Keratinocyte (primary cell): ENCODE results near the gene PRKCA. TPM values are rescaled to one million over a fixed set of nuclear protein-coding genes. Genes with fewer than 3 reads are reported as not detected.

Source experiments
- DNase-seq: peaks from one replicate; pipeline ENCODE4 v3.0.0-alpha.2; 2011; ENCODE audit warnings: low read depth, missing footprints, low spot score
- FAIRE-seq: peaks from 2 replicates; lab custom pipeline; 2011; peaks lifted over from hg19 to GRCh38; lab: Jason Lieb, UNC
- H2AFZ ChIP-seq: 2 replicates; pipeline ENCODE4 v1.6.0; 2012; ENCODE audit warnings: low read length, control low read depth, inconsistent platforms; ENCODE audit not compliant: control insufficient read depth
- H3K27ac ChIP-seq: 2 replicates; pipeline ENCODE4 v1.5.1; 2011; ENCODE audit warnings: low read length; ENCODE audit not compliant: control insufficient read depth, insufficient read depth
- H3K27me3 ChIP-seq: 3 replicates; pipeline ENCODE4 v1.6.0; 2011; ENCODE audit warnings: low read length; ENCODE audit not compliant: control insufficient read depth, insufficient read depth; ENCODE audit errors: extremely low read depth
- H3K36me3 ChIP-seq, 2 experiments: 2 replicates in 1 of 2; 3 replicates in 1 of 2; pipeline ENCODE4 v1.5.1; 2011; ENCODE audit warnings: low read length in 2 of 2, mild to moderate bottlenecking in 1 of 2; ENCODE audit not compliant: control insufficient read depth in 2 of 2, insufficient read depth in 2 of 2; ENCODE audit errors: extremely low read depth in 1 of 2
- H3K4me1 ChIP-seq: 3 replicates; pipeline ENCODE4 v1.5.1; 2011; ENCODE audit warnings: low read length; ENCODE audit not compliant: control insufficient read depth, insufficient read depth; ENCODE audit errors: extremely low read depth
- H3K4me2 ChIP-seq: 3 replicates; pipeline ENCODE4 v1.6.0; 2011; ENCODE audit warnings: low read depth, low read length; ENCODE audit not compliant: control insufficient read depth, insufficient read depth; ENCODE audit errors: extremely low read depth
- H3K4me3 ChIP-seq, 3 experiments: fragments of 200-600 bp in 1 of 3; sonication (generic) in 1 of 3; 2 replicates in 2 of 3; 3 replicates in 1 of 3; pipeline ENCODE4 v1.5.1; 2011 to 2016; ENCODE audit warnings: low read length in 3 of 3, mild to moderate bottlenecking in 3 of 3, control low read depth in 2 of 3, inconsistent platforms in 1 of 3, low read depth in 1 of 3, mixed read lengths in 1 of 3, mixed run types in 1 of 3, moderate library complexity in 1 of 3; ENCODE audit not compliant: control insufficient read depth in 2 of 3, insufficient read depth in 2 of 3; ENCODE audit errors: extremely low read depth in 1 of 3
- H3K79me2 ChIP-seq: 2 replicates; pipeline ENCODE4 v1.6.0; 2012; ENCODE audit warnings: low read length; ENCODE audit not compliant: control insufficient read depth, insufficient read depth
- H3K9ac ChIP-seq: 3 replicates; pipeline ENCODE4 v1.6.0; 2011; ENCODE audit warnings: low read length; ENCODE audit not compliant: control insufficient read depth, insufficient read depth; ENCODE audit errors: extremely low read depth
- H3K9me1 ChIP-seq: 3 replicates; pipeline ENCODE4 v1.6.0; 2011; ENCODE audit warnings: low read length; ENCODE audit not compliant: control insufficient read depth, insufficient read depth; ENCODE audit errors: extremely low read depth
- H3K9me3 ChIP-seq: 2 replicates; pipeline ENCODE4 v1.5.1; 2012; ENCODE audit warnings: low read depth, low read length; ENCODE audit not compliant: control insufficient read depth
- H4K20me1 ChIP-seq: 3 replicates; pipeline ENCODE4 v1.6.0; 2011; ENCODE audit warnings: low read length; ENCODE audit not compliant: control insufficient read depth, insufficient read depth; ENCODE audit errors: extremely low read depth
- CTCF ChIP-seq, 3 experiments: IDR thresholded peaks in 1 of 3; conservative IDR thresholded peaks in 1 of 3; optimal IDR thresholded peaks in 1 of 3; 2 replicates in 2 of 3; 3 replicates in 1 of 3; pipeline versions ENCODE3 to v1.5.1; 2011; ENCODE audit warnings: low read length in 3 of 3, mild to moderate bottlenecking in 3 of 3, moderate library complexity in 2 of 3, control low read depth in 1 of 3, inconsistent platforms in 1 of 3; ENCODE audit not compliant: insufficient read depth in 2 of 3; ENCODE audit errors: extremely low read depth in 1 of 3
- EZH2 ChIP-seq: IDR thresholded peaks from one replicate; pipeline ENCODE4 v1.6.1; 2012; ENCODE audit warnings: inconsistent platforms, mild to moderate bottlenecking, low read length, moderate library complexity
- dilution Hi-C: fragments of 300-500 bp; cut with MboI; formaldehyde crosslinking; loops from one replicate; pipeline ENCODE4 v1.7.0; 2020; ENCODE audit warnings: low sequenced_read_pairs; ENCODE audit not compliant: extremely low pct_ligation_motif_present
- polyA plus RNA-seq, 5 experiments: library from polyadenylated mRNA; depleted of rRNA in 3 of 5; stranded (reverse) in 3 of 5; stranded (forward) in 1 of 5; unstranded in 1 of 5; fragments of >200 nt; gene quantifications; 1 replicate in 1 of 5; 2 replicates in 3 of 5; 3 replicates in 1 of 5; pipeline versions ENCODE4 v1.2.1 to v1.2.3, GENCODE V29; 2011 to 2012; ENCODE audit warnings: missing spikeins in 2 of 5, low read depth in 1 of 5, low replicate concordance in 1 of 5

The PRKCA gene
- polyA plus RNA-seq, 1 donor (not counting 4 experiments of a cell fraction or from before 2014, with no cell fraction given), result 3.6 TPM

- Histone ChIP-seq H3K4me1 (peaks cover 11% of the 10 kb centered on the region), H2AFZ (no peak overlapping the region), H3K79me2 (no peaks in the 10 kb centered on the region), H3K27ac (peak overlapping the region; percentile 27), H3K9me1 (no peaks in the 10 kb centered on the region), H3K27me3 (no peaks in the 10 kb centered on the region), H3K9me3 (peaks cover 2% of the 10 kb centered on the region), H3K9ac (peak overlapping the region; percentile 38), H3K4me2 (peak overlapping the region; percentile 49), H3K4me3 (no peak overlapping the region), H3K36me3 (no peaks in the 10 kb centered on the region), H4K20me1 (no peaks in the 10 kb centered on the region)
- no peak for TF ChIP-seq CTCF (optimal IDR thresholded peaks at IDR 0.05 in 1 of 3, IDR thresholded peaks at IDR 0.05 in 1 of 3, conservative IDR thresholded peaks at IDR 0.05 in 1 of 3; ENCODE audit: extremely low read depth in 1 of 3, insufficient read depth in 2 of 3, low read length in 3 of 3)
- no peak for TF ChIP-seq EZH2
- dilution Hi-C loops, result no loop called here
- DNase-seq (peak; percentile 78), FAIRE-seq (peak; percentile 89)
Observed at GRCh38 chr17:66441101-66441661, 138.8 kb downstream of the PRKCA start.

GRCh38 chr17:66443166-66443565 is 140.8 kb downstream of the PRKCA start:
- Histone ChIP-seq H2AFZ (no peak overlapping the region), H3K79me2 (no peaks in the 10 kb centered on the region), H3K9me3 (peaks cover 2% of the 10 kb centered on the region), H3K4me3 (no peak overlapping the region), H3K9me1 (no peaks in the 10 kb centered on the region), H3K27me3 (no peaks in the 10 kb centered on the region), H3K4me2 (no peak overlapping the region), H3K27ac (no peak overlapping the region), H4K20me1 (no peaks in the 10 kb centered on the region), H3K4me1 (peaks cover 12% of the 10 kb centered on the region), H3K9ac (no peak overlapping the region), H3K36me3 (no peaks in the 10 kb centered on the region)
- dilution Hi-C loops, result no loop called here
- FAIRE-seq, result no peak
- TF ChIP-seq EZH2 (no peak), CTCF (optimal IDR thresholded peaks at IDR 0.05 in 1 of 3, IDR thresholded peaks at IDR 0.05 in 1 of 3, conservative IDR thresholded peaks at IDR 0.05 in 1 of 3; ENCODE audit: extremely low read depth in 1 of 3, insufficient read depth in 2 of 3, low read length in 3 of 3) (no peak)
- DNase-seq, result no peak
